Choroid plexus epithelial cell (primary cell): ENCODE results near the gene PAM16.

Experiments used
- DNase-seq: peaks from one replicate; pipeline ENCODE4 v3.0.0-alpha.2; 2010; ENCODE audit warnings: low read depth
- H3K4me3 ChIP-seq: 2 replicates; pipeline ENCODE4 v1.5.1; 2011; ENCODE audit warnings: low read depth, mild to moderate bottlenecking, control low read depth, low read length, moderate library complexity
- CTCF ChIP-seq: conservative IDR thresholded peaks from 2 replicates; pipeline ENCODE4 v1.5.1; 2011; ENCODE audit warnings: low read depth, mild to moderate bottlenecking, control low read depth, inconsistent platforms, low read length, moderate library complexity

The PAM16 gene

GRCh38 chr16:4297480-4297879 lies 53.6 kb downstream of the PAM16 start:
- no peak for DNase-seq
- H3K4me3 ChIP-seq: no peak overlapping the region
- no peak for TF ChIP-seq CTCF

DNA sequence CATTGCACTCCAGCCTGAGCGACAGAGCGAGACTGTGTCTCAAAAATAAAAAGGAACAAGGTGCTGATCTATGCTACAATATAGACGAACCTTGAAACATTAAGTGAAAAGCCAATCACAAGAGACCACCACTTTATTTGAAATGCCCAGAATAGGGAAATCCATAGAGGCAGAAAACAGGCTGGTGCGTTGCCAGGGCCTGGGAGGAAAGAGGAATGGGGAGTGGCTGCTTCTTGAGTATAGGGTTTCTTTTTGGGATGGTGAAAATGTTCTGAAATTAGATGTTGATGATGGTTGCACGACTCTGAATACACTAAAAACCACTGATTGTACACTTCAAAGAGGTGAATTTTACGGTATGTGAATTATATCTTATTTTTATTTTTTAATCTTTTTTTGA lies 55.5 kb downstream of the PAM16 start:
- no peak overlapping the region for H3K4me3 ChIP-seq
- no peak for TF ChIP-seq CTCF
- DNase-seq: no peak

- DNase-seq: peak; percentile 87
- H3K4me3 ChIP-seq: peak overlapping the region; percentile 17
- no peak for TF ChIP-seq CTCF
Observed at GRCh38 chr16:4293822-4294457, 57.2 kb downstream of the PAM16 start.

DNA sequence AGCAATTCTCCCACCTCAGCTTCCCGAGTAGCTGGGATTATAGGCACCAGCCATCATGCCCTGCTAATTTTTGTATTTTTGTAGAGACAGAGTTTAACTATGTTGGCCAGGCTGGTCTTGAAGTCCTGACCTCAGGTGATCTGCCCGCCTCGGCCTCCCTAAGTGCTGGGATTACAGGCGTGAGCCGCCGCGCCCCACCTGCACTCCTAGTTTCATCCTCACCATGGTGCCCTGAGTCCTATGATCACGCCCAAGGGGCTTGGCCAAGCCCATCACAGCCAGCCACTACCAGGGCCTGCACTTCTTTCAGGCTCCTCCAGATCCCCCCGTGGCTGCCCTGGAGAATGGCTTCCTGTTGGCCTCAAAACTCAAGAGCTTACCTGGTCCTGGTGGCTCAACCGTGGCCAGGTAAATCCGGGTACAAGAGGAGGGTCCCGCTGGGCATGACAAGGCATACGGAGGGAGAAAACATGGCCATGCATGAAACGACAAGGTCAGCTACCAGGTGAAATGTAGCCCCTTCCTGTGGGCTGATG lies 57.9 kb downstream of the PAM16 start:
- DNase-seq: no peak
- no peak overlapping the region for H3K4me3 ChIP-seq
- TF ChIP-seq CTCF: no peak

DNA sequence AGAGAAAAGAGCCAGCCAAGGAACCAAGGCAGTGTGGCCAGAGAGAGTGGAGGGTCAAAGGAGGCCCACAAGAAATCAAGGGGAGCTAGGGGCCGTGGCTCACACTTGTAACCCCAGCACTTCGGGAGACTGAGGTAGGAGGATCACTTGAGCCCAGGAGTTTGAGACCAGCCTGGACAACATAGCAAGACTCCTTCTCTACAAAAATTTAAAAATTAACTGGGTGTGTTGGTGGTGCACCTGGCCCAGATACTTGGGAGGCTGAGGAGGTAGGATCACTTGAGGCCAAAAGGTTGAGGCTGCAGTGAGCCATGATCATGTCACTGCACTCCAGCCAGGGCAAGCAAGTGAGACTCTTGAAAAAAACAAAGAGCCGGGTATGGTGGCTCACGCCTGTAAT lies 59.4 kb downstream of the PAM16 start:
- DNase-seq: no peak
- no peak overlapping the region for H3K4me3 ChIP-seq
- TF ChIP-seq CTCF: no peak
